GM18526 (cell line): Measurements from ENCODE around the gene USP28.
A peak's percentile ranks its signal among the peaks of the same experiment; 100 is the strongest.

ENCODE experiments used
- POLR2A ChIP-seq: IDR thresholded peaks from 3 replicates; pipeline ENCODE4 v1.6.1; 2011; ENCODE audit not compliant: insufficient read length; ENCODE audit errors: extremely low read depth

The USP28 gene

DNA sequence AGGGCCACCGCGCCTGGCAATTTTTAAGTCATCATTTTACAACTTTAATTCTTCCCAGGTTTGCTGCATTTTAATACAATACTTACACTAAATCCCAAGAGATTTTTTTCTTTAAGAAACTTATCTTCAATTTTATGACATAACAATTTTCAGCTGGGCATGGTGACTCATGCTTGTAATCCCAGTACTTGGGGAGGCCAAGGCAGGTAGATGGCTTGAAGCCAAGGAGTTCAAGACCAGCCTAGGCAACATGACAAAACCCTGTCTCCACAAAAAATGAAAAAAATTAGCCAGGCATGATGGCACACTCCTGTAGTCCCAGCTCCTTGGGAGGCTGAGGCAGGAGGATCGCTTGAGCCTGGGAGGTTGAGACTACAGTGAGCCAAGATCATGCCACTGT lies 56.9 kb downstream of the USP28 start:
- TF ChIP-seq POLR2A: no peak

- no peak for TF ChIP-seq POLR2A
Measured at GRCh38 chr11:113817626-113818025, 57.7 kb downstream of the USP28 start.

GRCh38 chr11:113817162-113817561 lies 58.2 kb downstream of the USP28 start:
- no peak for TF ChIP-seq POLR2A

DNA sequence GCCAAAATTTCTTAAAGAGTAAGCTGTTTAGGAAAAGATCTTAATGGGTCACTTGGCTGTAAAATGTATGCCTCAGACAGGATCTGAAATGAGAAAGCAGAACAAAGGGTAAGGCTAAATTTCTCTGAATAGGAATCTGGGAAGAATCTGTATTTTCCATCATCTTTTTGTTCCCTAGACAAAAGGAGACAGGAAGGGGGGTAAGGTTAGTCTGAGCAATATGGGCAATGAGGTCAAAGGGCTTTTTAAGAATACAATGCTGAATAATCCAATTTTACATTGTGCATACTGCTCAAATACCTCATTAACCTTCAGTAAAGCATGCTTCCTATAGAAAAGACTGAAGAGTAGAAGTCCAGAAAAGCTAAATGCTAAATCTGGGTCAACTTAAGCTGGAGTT lies 61.2 kb downstream of the USP28 start:
- no peak for TF ChIP-seq POLR2A

DNA sequence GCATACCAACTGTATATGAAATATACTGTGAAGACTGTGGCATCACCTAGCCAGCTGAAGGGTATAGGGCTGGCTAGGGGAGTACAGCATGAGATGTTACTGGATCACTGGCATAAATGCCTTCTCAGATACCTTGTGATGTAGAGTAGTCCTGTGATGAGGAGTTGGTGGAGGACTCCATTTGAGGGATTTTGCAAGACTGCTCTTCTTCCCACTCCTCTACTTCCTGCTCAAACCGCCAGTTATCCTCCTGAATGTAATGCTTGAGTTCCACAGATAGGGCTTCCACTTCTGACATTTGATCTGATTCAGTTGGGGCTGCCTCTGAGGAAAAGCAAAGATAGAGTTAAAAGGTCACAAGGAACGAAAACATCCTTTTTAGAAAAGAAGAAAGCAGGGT lies 66.4 kb downstream of the USP28 start:
- no peak for TF ChIP-seq POLR2A

DNA sequence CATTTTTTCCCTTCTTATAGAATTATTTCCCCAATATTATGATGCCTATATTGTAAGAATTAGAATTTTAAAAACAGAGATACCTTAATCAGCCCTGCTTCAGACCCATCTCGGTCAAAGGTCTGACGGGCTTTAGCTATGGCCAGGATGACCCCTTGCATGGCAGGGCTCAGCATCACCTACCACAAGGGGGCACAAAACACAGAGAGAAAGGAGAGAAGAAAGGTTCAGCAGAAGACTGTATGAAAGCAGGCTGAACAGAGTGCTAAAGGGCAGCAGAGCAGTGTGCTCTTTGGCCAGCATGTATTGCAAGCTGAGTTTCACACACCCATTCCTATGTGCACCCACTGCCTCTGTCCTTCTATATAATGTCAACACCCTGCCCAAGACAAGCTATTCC lies 69.0 kb downstream of the USP28 start:
- TF ChIP-seq POLR2A: no peak

DNA sequence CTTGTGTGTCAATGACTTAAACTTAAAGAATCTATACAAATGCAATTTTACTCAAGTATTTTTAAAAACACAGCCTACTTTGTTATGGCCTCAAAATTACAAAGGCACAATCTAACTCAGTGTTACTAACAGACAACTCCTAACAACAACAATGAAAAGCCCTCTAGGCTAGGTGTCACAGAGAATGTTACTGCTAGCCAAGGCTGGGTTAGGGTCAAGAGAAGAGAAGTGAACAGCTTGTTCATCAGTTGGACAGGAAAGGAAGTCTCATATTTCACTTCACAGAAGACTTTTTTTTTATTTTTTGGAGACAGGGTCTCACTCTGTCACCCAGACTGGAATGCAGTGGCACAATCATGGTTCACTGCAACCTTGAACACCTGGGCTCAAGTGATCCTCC lies 69.7 kb downstream of the USP28 start:
- TF ChIP-seq POLR2A: no peak

DNA sequence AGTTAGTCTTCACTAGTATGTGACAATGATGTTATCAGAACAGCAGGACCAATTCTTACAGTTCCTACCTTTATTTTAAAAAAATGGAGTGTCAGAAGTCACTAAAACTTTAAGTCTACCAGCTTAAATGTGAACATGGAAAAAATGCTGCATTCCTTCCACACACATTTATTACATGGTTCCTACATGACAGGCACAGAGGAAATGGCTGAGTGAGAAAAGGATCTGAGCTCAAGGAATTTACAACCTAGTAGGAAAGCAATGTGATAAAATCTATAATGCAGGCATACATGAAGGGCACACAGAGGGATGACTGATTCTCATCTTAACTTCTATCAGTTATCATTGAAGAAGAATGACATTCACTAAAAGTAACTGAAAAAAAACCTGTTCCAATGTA lies 72.8 kb downstream of the USP28 start:
- no peak for TF ChIP-seq POLR2A

DNA sequence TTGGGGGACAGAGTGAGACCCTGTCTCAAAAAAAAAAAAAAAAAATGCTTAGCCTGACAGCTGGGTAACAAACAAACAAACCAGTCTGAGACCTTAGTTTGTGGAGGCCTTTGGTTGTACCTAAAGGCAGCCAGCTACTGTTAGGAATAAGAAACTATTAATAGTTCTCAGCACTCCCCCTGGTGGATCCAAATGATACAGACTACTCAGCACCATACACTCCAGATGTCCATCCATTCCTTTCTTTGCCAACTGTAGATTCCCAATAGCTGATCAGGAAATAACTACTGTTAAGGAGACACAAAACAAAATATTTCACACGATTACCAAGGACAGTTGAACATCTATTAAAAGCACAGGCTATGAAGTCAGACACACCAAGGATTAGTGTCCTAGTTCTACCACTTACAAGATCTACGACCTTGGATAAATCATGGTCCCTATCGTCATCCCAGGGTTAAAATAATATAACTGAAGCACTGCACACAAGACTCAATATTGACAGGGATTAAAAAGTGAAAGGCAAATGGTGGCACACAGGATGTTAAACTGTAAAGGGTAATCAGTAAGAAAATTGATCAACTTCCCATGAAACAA lies 78.6 kb downstream of the USP28 start:
- TF ChIP-seq POLR2A: no peak

DNA sequence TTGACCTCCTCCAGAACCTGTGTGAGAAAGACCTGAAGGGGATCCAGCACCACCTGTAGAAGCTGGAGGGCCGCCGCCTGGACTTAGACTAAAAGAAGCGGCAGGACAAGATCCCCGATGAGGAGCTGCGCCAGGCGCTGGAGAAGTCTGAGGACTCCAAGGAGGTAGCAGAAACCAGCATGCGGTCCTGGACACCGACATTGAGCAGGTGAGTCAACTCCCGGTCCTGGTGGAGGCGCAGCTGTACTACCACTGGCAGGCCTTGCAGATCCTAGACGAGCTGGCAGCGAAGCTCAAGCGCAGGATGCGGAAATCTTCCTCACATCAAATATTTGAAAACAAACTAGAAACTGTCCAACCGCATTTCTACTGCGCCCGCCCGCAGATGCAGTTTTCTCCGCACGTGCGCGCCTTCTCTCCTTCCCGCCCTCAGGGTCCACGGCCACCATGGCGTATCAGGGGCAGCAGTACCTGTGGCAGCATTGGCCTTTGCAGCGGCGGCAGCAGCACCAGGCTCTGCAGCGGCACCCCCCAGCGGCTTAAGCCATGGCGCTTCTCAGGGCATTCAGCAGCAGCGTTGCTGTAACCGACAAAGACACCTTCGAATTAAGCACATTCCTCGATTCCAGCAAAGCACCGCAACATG lies 85.6 kb downstream of the USP28 start:
- no peak for TF ChIP-seq POLR2A

GRCh38 chr11:113782134-113782533 lies 93.2 kb downstream of the USP28 start:
- no peak for TF ChIP-seq POLR2A

DNA sequence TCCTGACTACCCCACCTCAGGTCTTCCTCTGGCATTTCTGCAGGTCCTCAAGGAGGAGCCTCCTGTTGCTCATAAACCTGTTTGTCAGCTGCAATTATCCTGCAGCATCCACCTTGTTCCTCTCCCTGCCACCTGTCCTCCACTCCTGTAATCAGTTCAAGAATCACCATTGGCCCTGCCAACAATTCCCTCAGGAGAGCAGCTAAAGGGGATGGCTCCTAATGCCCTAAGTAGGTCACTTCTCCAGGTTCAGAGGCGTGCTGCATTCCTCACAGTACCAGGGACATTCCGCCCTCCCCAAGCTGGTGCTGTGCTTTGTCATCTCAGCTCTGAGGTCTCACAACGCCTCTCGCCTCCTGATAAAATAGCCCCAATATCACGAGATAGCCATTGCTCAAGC lies 93.7 kb downstream of the USP28 start:
- no peak for TF ChIP-seq POLR2A

DNA sequence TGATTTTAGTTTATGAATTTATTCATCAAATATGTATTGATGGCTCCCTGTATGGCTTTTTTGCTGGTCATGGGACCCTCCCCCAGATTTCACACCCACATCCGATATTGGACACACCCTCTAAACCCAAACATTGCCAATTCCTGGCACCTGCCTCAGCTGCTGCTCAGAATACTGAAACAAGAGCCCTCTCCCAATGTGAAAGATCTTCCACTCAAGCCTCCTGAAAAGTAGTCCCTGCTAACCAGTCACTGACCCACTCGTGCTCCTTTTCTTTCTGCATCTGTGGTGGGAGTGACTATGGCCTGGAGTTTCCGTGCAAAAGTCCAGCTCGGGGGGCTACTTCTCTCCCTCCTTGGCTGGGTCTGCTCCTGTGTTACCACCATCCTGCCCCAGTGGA lies 95.9 kb downstream of the USP28 start, which contains the start of gene CLDN25:
TSS of gene CLDN25 (plus strand) at position 301 of the 400 bp plus-strand sequence. CDS start at position 301, 0 bp downstream.
- no peak for TF ChIP-seq POLR2A

- TF ChIP-seq POLR2A: no peak
Measured at GRCh38 chr11:113778111-113778910, 97.1 kb downstream of the USP28 start.

- TF ChIP-seq POLR2A: no peak
Measured at GRCh38 chr11:113774174-113774503, 101.2 kb downstream of the USP28 start.

DNA sequence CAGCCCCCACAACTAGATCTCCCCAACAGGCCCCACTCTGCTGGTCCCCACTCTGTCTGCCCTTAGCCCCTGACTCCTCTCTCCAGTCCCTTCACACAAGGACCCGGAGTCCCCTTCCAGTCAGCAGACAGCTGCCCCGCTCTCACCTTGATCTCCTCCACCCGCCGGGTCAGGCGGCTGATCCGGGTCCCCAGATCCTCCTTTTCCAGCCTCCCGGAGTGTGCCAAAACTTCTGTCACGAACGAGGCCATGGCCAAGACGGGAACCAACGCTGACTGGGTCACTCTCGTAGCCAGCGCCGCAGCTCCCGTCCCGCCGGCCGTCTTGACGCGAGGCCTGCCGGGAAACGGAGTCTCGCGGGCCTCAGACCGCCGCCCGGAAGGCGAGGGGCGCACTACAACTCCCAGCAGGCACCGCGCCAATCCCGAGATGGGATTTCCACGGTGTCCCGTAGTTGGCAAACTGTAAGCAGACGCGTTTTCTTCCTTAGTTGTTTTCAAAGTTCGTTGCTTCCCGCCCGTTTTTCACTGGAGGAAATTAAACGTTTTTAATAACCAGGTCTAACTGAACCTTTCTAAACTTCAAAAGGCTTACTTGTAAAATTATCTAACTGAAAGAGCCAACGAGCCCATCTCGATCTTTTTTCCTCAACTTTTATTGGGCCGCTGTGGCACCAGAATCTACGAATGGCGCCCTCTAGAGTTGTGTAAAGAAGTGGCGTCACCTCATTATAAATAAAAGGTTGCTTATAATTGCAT lies 101.8 kb downstream of the USP28 start, which contains the start of gene ZW10:
TSS of gene ZW10 (minus strand) at position 277 of the 758 bp plus-strand sequence. CDS start at position 251, 26 bp downstream.
- peak; percentile 78 for TF ChIP-seq POLR2A
